Osteoblast (primary cell): ENCODE measurements around the gene SIDT1. TPM values are rescaled to one million over a fixed set of nuclear protein-coding genes. Genes with fewer than 3 reads are reported as not detected.

Experiments
- DNase-seq: peaks from one replicate; pipeline ENCODE4 v3.0.0; 2011; ENCODE audit warnings: low spot score, mixed read lengths; ENCODE audit not compliant: insufficient read length; ENCODE audit errors: missing footprints
- H2AFZ ChIP-seq: 2 replicates; pipeline ENCODE4 v1.6.0; 2011; ENCODE audit warnings: mild to moderate bottlenecking, low read length
- H3K27ac ChIP-seq: 2 replicates; pipeline ENCODE4 v1.5.1; 2011; ENCODE audit warnings: mild to moderate bottlenecking, low read depth, low read length, moderate library complexity
- H3K27me3 ChIP-seq: 2 replicates; pipeline ENCODE4 v1.6.0; 2012; ENCODE audit warnings: mild to moderate bottlenecking, control low read depth, inconsistent platforms, low read length, moderate library complexity; ENCODE audit not compliant: insufficient read depth
- H3K36me3 ChIP-seq: 2 replicates; pipeline ENCODE4 v1.5.1; 2011; ENCODE audit warnings: mild to moderate bottlenecking, low read length, control low read depth, moderate library complexity; ENCODE audit not compliant: insufficient read depth
- H3K4me1 ChIP-seq: 2 replicates; pipeline ENCODE4 v1.5.1; 2011; ENCODE audit warnings: mild to moderate bottlenecking, low read length, control low read depth, moderate library complexity; ENCODE audit not compliant: insufficient read depth
- H3K4me2 ChIP-seq: 2 replicates; pipeline ENCODE4 v1.6.0; 2011; ENCODE audit warnings: mild to moderate bottlenecking, low read length; ENCODE audit not compliant: insufficient read depth
- H3K4me3 ChIP-seq: fragments of 200-600 bp; sonication (generic); 3 replicates; pipeline ENCODE4 v1.5.1; 2012; ENCODE audit warnings: mild to moderate bottlenecking, low read length, inconsistent platforms; ENCODE audit not compliant: insufficient read depth
- H3K79me2 ChIP-seq: 2 replicates; pipeline ENCODE4 v1.6.0; 2012; ENCODE audit warnings: mild to moderate bottlenecking, low read length, control low read depth, inconsistent platforms; ENCODE audit not compliant: insufficient read depth
- H3K9me3 ChIP-seq: 2 replicates; pipeline ENCODE4 v1.5.1; 2011; ENCODE audit warnings: low read depth, low read length, control low read depth
- H4K20me1 ChIP-seq: 2 replicates; pipeline ENCODE4 v1.6.0; 2012; ENCODE audit warnings: mild to moderate bottlenecking, low read length, control low read depth; ENCODE audit not compliant: insufficient read depth
- CTCF ChIP-seq: IDR thresholded peaks from 2 replicates; pipeline ENCODE4 v1.5.1; 2011; ENCODE audit warnings: mild to moderate bottlenecking, low read depth, low read length, moderate library complexity; ENCODE audit errors: extremely low read depth
- total RNA-seq: library from RNA; depleted of rRNA; stranded (reverse); fragments of >200 nt; gene quantifications from 2 replicates; pipeline ENCODE4 v1.2.3, GENCODE V29; 2012

Gene SIDT1
- total RNA-seq, 1 donor: under 0.01 TPM

- no peak for TF ChIP-seq CTCF
- peaks cover 7% of the 10 kb centered on the region for H3K27me3 ChIP-seq
- no peak overlapping the region for H3K27ac ChIP-seq
- no peaks in the 10 kb centered on the region for H3K79me2 ChIP-seq
- no peak overlapping the region for H3K4me3 ChIP-seq
- no peaks in the 10 kb centered on the region for H3K9me3 ChIP-seq
- no peaks in the 10 kb centered on the region for H3K36me3 ChIP-seq
- H4K20me1 ChIP-seq: no peaks in the 10 kb centered on the region
- no peak overlapping the region for H2AFZ ChIP-seq
- no peak overlapping the region for H3K4me2 ChIP-seq
- no peak for DNase-seq
- no peaks in the 10 kb centered on the region for H3K4me1 ChIP-seq
Observed at GRCh38 chr3:113601240-113601639, 68.9 kb downstream of the SIDT1 start.

- H3K4me2 ChIP-seq: no peak overlapping the region
- H2AFZ ChIP-seq: no peak overlapping the region
- no peak for TF ChIP-seq CTCF
- no peak for DNase-seq
- peaks cover 7% of the 10 kb centered on the region for H3K27me3 ChIP-seq
- no peak overlapping the region for H3K4me3 ChIP-seq
- no peaks in the 10 kb centered on the region for H3K4me1 ChIP-seq
- H4K20me1 ChIP-seq: no peaks in the 10 kb centered on the region
- H3K36me3 ChIP-seq: no peaks in the 10 kb centered on the region
- H3K79me2 ChIP-seq: no peaks in the 10 kb centered on the region
- no peak overlapping the region for H3K27ac ChIP-seq
- H3K9me3 ChIP-seq: no peaks in the 10 kb centered on the region
Observed at GRCh38 chr3:113602256-113602655, 69.9 kb downstream of the SIDT1 start.

- TF ChIP-seq CTCF: no peak
- no peaks in the 10 kb centered on the region for H3K9me3 ChIP-seq
- no peaks in the 10 kb centered on the region for H4K20me1 ChIP-seq
- H3K27ac ChIP-seq: no peak overlapping the region
- H3K27me3 ChIP-seq: peaks cover 7% of the 10 kb centered on the region
- no peaks in the 10 kb centered on the region for H3K4me1 ChIP-seq
- no peak for DNase-seq
- H3K4me2 ChIP-seq: no peak overlapping the region
- H3K79me2 ChIP-seq: no peaks in the 10 kb centered on the region
- no peak overlapping the region for H3K4me3 ChIP-seq
- no peak overlapping the region for H2AFZ ChIP-seq
- no peaks in the 10 kb centered on the region for H3K36me3 ChIP-seq
Observed at GRCh38 chr3:113602836-113603235, 70.5 kb downstream of the SIDT1 start.

GRCh38 chr3:113606539-113607218, 74.3 kb downstream of the SIDT1 start:
- Histone ChIP-seq H4K20me1 (no peaks in the 10 kb centered on the region), H3K4me3 (no peak overlapping the region), H2AFZ (no peak overlapping the region), H3K4me1 (no peaks in the 10 kb centered on the region), H3K27me3 (peaks cover 3% of the 10 kb centered on the region), H3K27ac (no peak overlapping the region), H3K4me2 (no peak overlapping the region), H3K36me3 (no peaks in the 10 kb centered on the region), H3K9me3 (no peaks in the 10 kb centered on the region), H3K79me2 (no peaks in the 10 kb centered on the region)
- TF ChIP-seq CTCF: no peak
- no peak for DNase-seq
